Kidney (tissue), 14 donors: Measurements from ENCODE around the gene PIP5K1B. TPM values are rescaled to one million over a fixed set of nuclear protein-coding genes. Genes with fewer than 3 reads are reported as not detected.

ENCODE experiments used
- DNase-seq, 5 donors: peaks; one replicate each; pipeline ENCODE4 v3.0.0-alpha.2; 2013 to 2020
- FAIRE-seq: peaks from 2 replicates; lab custom pipeline; 2012; peaks lifted over from hg19 to GRCh38; lab: Jason Lieb, UNC
- H3K27ac ChIP-seq, 2 donors: one replicate each; pipeline ENCODE4 v1.7.0; 2013; ENCODE audit warnings: low read depth in 2 of 2, low read length in 2 of 2, inconsistent platforms in 1 of 2
- H3K27me3 ChIP-seq: one replicate; pipeline ENCODE4 v1.7.1; 2013; ENCODE audit warnings: low read length, inconsistent platforms; ENCODE audit not compliant: control insufficient read depth, insufficient read depth
- H3K36me3 ChIP-seq, 3 donors: one replicate each; pipeline versions ENCODE4 v1.7.0 to v1.7.1; 2013; ENCODE audit warnings: low read length in 3 of 3, control low read depth in 1 of 3, inconsistent platforms in 1 of 3; ENCODE audit not compliant: insufficient read depth in 3 of 3, control insufficient read depth in 2 of 3
- H3K4me1 ChIP-seq, 3 donors: one replicate each; pipeline versions ENCODE4 v1.7.0 to v1.7.1; 2013; ENCODE audit warnings: low read length in 3 of 3, inconsistent platforms in 1 of 3, low read depth in 1 of 3; ENCODE audit not compliant: control insufficient read depth in 2 of 3, insufficient read depth in 2 of 3
- H3K4me3 ChIP-seq, 3 donors: one replicate each; pipeline versions ENCODE4 v1.7.0 to v1.8.1; 2013; ENCODE audit warnings: low read length in 3 of 3, control low read depth in 1 of 3, inconsistent platforms in 1 of 3
- H3K9ac ChIP-seq, 3 donors: one replicate each; pipeline versions ENCODE4 v1.7.0 to v1.7.1; 2013; ENCODE audit warnings: low read length in 3 of 3, control low read depth in 1 of 3, inconsistent platforms in 1 of 3
- H3K9me3 ChIP-seq, 3 donors: one replicate each; pipeline versions ENCODE4 v1.7.0 to v1.7.1; 2013; ENCODE audit warnings: low read length in 3 of 3, control low read depth in 1 of 3, inconsistent platforms in 1 of 3; ENCODE audit not compliant: control insufficient read depth in 2 of 3, insufficient read depth in 1 of 3
- intact Hi-C: fragments of 100-400 bp; cut with DNase I; formaldehyde crosslinking; loops from one replicate; pipeline ENCODE4 v1.11.1; 2022
- polyA plus RNA-seq: library from polyadenylated mRNA; stranded (reverse); fragments of 350-450 nt; fragmentation: Illumina TruSeq; extraction: RNeasy Lipid Tissue Mini Kit (QIAGEN cat#74804); gene quantifications from one replicate; pipeline ENCODE4 v1.2.3, GENCODE V29; 2014; ENCODE audit warnings: low read depth, low replicate concordance; ENCODE audit not compliant: insufficient read depth
- total RNA-seq: library from RNA; stranded (reverse); fragmentation: NEBNext Ultra II Directional; extraction: Animal tissue kit (Norgen Biotek cat#: 25700); gene quantifications from one replicate; pipeline ENCODE4 v1.2.1, GENCODE V29; 2021
- TF ChIP-seq, protein P1 (sequence below): IDR thresholded peaks from 3 replicates; pipeline ENCODE4 v1.5.1; 2012; ENCODE audit warnings: mild to moderate bottlenecking, moderate library complexity, borderline replicate concordance; ENCODE audit not compliant: insufficient read depth; ENCODE audit errors: extremely low read depth
- donor health status: control.
- donor health status: control.
- donor health status: control.
- donor health status: control.
- donor health status: control.
- donor health status: DM: yes; HTN: yes; CAD: no.
- donor health status: Normal renal cell carcinoma (clear cell type).

PIP5K1B gene
- total and polyA plus RNA-seq, 2 donors from 2014 or later, result 9.4 to 10.1 TPM

DNA sequence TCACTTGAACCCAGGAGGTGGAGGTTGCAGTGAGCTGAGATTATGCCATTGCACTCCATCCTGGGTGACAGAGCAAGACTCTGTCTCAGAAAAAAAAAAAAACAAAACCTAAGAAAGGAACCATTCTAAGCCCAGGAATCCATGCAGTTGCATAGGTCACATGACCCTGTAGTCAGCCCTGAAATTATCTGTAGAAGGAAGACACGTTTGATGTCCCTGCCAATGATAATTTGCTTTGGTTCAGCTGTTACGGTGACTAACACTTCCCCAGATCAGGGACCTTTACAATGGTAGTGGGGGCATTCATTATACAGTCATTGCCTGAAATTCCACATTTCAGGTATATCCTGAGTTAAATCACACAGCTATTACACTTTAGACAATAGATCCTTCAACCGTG is 258.4 kb downstream of the PIP5K1B start:
- no peak for FAIRE-seq
- H3K27ac ChIP-seq, result no peak overlapping the region

DNA sequence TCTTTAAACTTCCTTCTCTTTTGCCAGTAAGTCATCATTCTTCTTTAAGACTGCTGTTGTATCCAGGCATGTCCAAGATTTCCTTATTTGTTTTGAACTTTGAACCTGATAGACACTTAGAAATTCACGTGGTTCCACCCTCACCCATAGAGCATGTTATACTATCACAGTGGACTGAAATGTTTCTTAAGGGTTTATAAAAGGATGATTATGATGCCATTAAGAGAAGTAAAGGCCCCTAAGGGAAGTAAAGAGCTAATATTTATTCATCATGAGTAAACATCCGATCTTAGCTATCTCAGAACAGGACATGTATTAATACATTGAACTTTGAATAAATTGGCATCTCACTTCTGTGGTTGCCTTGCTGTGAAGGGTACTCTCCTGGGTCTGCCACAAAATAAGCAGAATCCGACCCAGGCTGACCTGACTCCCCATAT is 259.1 kb downstream of the PIP5K1B start:
- Histone ChIP-seq H3K9me3 (no peaks in the 10 kb centered on the region), H3K4me3 (no peak overlapping the region), H3K27ac (no peak overlapping the region), H3K9ac (no peak overlapping the region), H3K4me1 (no peaks in the 10 kb centered on the region), H3K36me3 (no peaks in the 10 kb centered on the region), H3K27me3 (no peaks in the 10 kb centered on the region)
- FAIRE-seq (no peak), DNase-seq (no peak)
- intact Hi-C loops, result no loop called here
- TF ChIP-seq, protein P1, sequence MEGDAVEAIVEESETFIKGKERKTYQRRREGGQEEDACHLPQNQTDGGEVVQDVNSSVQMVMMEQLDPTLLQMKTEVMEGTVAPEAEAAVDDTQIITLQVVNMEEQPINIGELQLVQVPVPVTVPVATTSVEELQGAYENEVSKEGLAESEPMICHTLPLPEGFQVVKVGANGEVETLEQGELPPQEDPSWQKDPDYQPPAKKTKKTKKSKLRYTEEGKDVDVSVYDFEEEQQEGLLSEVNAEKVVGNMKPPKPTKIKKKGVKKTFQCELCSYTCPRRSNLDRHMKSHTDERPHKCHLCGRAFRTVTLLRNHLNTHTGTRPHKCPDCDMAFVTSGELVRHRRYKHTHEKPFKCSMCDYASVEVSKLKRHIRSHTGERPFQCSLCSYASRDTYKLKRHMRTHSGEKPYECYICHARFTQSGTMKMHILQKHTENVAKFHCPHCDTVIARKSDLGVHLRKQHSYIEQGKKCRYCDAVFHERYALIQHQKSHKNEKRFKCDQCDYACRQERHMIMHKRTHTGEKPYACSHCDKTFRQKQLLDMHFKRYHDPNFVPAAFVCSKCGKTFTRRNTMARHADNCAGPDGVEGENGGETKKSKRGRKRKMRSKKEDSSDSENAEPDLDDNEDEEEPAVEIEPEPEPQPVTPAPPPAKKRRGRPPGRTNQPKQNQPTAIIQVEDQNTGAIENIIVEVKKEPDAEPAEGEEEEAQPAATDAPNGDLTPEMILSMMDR, result no peak

More for the DNA sequence above, 258.4 kb downstream of the PIP5K1B start:
- Histone ChIP-seq H3K9ac (no peak overlapping the region), H3K4me1 (no peaks in the 10 kb centered on the region), H3K4me3 (no peak overlapping the region), H3K9me3 (no peaks in the 10 kb centered on the region), H3K36me3 (no peaks in the 10 kb centered on the region), H3K27me3 (no peaks in the 10 kb centered on the region)
- no peak for DNase-seq
- TF ChIP-seq, protein P1, result no peak
- intact Hi-C loops, result no loop called here

DNA sequence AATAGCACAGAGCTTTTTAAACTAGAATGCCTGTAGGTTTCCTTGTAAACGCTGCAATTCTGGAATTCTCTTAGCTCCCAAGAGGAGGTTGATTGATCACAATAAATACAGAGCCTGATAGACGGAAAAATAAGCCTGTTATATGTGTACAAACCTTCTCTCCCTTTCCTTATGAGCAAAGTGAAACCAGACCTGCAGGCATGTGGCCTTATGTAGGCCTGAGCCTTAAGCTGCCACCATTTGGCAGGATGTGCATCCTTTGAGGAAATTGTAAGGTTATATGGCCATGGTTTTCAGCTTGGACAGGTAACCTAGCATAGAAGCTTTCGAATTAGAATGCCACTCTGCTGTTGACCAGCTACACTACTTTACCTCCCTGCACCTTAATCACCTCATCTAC is 259.7 kb downstream of the PIP5K1B start:
- H3K27ac ChIP-seq, result no peak overlapping the region
- no peaks in the 10 kb centered on the region for H3K9me3 ChIP-seq
- H3K9ac ChIP-seq, result no peak overlapping the region
- H3K4me1 ChIP-seq, result no peaks in the 10 kb centered on the region
- FAIRE-seq, result no peak
- TF ChIP-seq, protein P1, result no peak
- no peaks in the 10 kb centered on the region for H3K36me3 ChIP-seq
- no peaks in the 10 kb centered on the region for H3K27me3 ChIP-seq
- no peak for DNase-seq
- no peak overlapping the region for H3K4me3 ChIP-seq
- intact Hi-C loops, result no loop called here

DNA sequence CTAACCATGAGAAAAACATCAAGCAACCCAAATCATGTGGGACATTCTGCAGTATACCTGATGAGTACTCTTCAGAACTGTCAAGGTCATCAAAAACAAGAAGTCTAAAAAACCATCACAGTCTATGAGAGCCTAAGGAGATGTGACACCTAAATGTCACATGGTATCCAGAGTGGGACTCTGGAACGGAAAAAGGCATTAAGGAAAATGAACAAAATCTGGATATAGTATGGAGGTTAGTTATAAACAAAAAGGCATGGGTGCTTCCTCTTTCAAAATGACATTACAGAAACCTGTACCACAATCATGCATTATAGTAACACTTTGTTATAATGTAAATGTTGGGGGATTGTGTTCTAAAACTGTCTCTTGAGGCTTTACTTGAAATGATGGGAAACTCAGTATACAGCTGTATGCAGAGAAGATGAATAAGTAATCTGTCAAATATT is 261.5 kb downstream of the PIP5K1B start:
- Histone ChIP-seq H3K4me1 (no peaks in the 10 kb centered on the region), H3K9ac (no peak overlapping the region), H3K27ac (no peak overlapping the region), H3K27me3 (no peaks in the 10 kb centered on the region), H3K9me3 (no peaks in the 10 kb centered on the region), H3K4me3 (no peak overlapping the region), H3K36me3 (no peaks in the 10 kb centered on the region)
- no peak for DNase-seq
- TF ChIP-seq, protein P1, result no peak
- intact Hi-C loops, result no loop called here
- FAIRE-seq, result no peak
